DOHH2 (cell line): Measurements from ENCODE around the gene UCHL3.

ENCODE experiments used
- H3F3A ChIP-seq: fragments of 200-600 bp; sonication (generic), shearing (Covaris generic); 2 replicates; pipeline ENCODE4 v1.6.0; 2016; ENCODE audit warnings: antibody characterized with exemption, mild to moderate bottlenecking; ENCODE audit not compliant: control insufficient read depth, insufficient read depth
- H3K27ac ChIP-seq: fragments of 200-600 bp; sonication (generic); 2 replicates; pipeline ENCODE4 v1.5.1; 2014; ENCODE audit warnings: low read depth, mild to moderate bottlenecking, low read length, moderate library complexity
- H3K27me3 ChIP-seq: fragments of 200-600 bp; sonication (generic); 2 replicates; pipeline ENCODE4 v1.6.1; 2014; ENCODE audit warnings: mild to moderate bottlenecking, low read length, mixed read lengths; ENCODE audit not compliant: control insufficient read depth
- H3K36me3 ChIP-seq: fragments of 200-600 bp; sonication (generic); 2 replicates; pipeline ENCODE4 v1.6.1; 2014; ENCODE audit warnings: mild to moderate bottlenecking, low read length, moderate library complexity, mixed read lengths; ENCODE audit not compliant: control insufficient read depth
- H3K4me1 ChIP-seq: fragments of 200-600 bp; sonication (generic); 2 replicates; pipeline ENCODE4 v1.6.1; 2014; ENCODE audit warnings: mild to moderate bottlenecking, low read length, mixed read lengths; ENCODE audit not compliant: control insufficient read depth
- H3K4me2 ChIP-seq: fragments of 200-600 bp; sonication (generic); 2 replicates; pipeline ENCODE4 v1.6.0; 2014; ENCODE audit warnings: mild to moderate bottlenecking, low read length, moderate library complexity
- H3K4me3 ChIP-seq: fragments of 200-600 bp; sonication (generic); 2 replicates; pipeline ENCODE4 v1.5.1; 2014; ENCODE audit warnings: mild to moderate bottlenecking, low read length, mixed read lengths
- H3K79me2 ChIP-seq: fragments of 200-600 bp; sonication (generic); 2 replicates; pipeline ENCODE4 v1.6.1; 2014; ENCODE audit warnings: mild to moderate bottlenecking, low read length, mixed read lengths; ENCODE audit not compliant: control insufficient read depth
- H3K9me2 ChIP-seq: fragments of 200-600 bp; sonication (generic); replicated peaks from 2 replicates; pipeline ENCODE4 v1.6.1; 2014; ENCODE audit warnings: mild to moderate bottlenecking, low read length, mixed read lengths; ENCODE audit not compliant: control insufficient read depth
- H3K9me3 ChIP-seq: fragments of 200-600 bp; sonication (generic); 2 replicates; pipeline ENCODE4 v1.6.1; 2014; ENCODE audit warnings: antibody characterized with exemption, low read length, mixed read lengths; ENCODE audit not compliant: control insufficient read depth, insufficient read depth
- H4K20me1 ChIP-seq: fragments of 200-600 bp; sonication (generic); 2 replicates; pipeline ENCODE4 v1.6.0; 2014; ENCODE audit warnings: low read depth, mild to moderate bottlenecking, antibody characterized with exemption, low read length, moderate library complexity; ENCODE audit not compliant: control insufficient read depth, insufficient read depth
- EZH2phosphoT487 ChIP-seq: fragments of 200-600 bp; sonication (generic); IDR thresholded peaks from 2 replicates; pipeline ENCODE4 v1.6.1; 2017; ENCODE audit warnings: borderline replicate concordance, mild to moderate bottlenecking, antibody characterized with exemption, low read length, moderate library complexity, mixed read lengths
- TF ChIP-seq, protein P1 (sequence below): fragments of 200-600 bp; sonication (generic); IDR thresholded peaks from one replicate; pipeline ENCODE4 v1.5.1; 2014; ENCODE audit warnings: antibody characterized with exemption, mild to moderate bottlenecking, low read depth, low read length; ENCODE audit not compliant: poor library complexity, severe bottlenecking

UCHL3 gene

DNA sequence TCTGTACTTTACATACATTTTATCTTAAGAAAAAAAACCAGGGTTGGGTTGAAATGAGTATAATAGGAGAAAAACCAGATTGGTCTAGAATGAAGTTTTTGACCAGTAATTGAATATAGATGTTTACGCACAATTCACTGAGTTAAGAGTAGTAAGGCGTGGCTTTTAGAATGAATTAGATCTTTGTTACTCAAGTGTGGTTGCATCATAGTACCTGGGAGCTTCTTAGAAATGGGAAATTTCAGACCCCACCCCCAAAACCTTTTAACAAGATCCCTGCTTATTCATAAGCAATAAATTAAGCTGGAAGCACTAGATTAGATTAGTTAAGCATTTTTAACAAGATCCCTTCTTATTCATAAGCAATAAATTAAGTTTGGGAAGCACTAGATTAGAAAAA, 57.9 kb downstream of the UCHL3 start:
- Histone ChIP-seq H3K4me2 (no peak overlapping the region), H4K20me1 (no peaks in the 10 kb centered on the region), H3K79me2 (no peaks in the 10 kb centered on the region), H3K27me3 (no peaks in the 10 kb centered on the region), H3K4me1 (no peaks in the 10 kb centered on the region), H3F3A (no peaks in the 10 kb centered on the region; the same call in 1 of the 2 replicates), H3K9me3 (no peaks in the 10 kb centered on the region), H3K27ac (no peak overlapping the region), H3K4me3 (no peak overlapping the region), H3K36me3 (peaks cover 13% of the 10 kb centered on the region), H3K9me2 (no peaks in the 10 kb centered on the region)
- TF ChIP-seq EZH2phosphoT487: no peak
- TF ChIP-seq, protein P1, sequence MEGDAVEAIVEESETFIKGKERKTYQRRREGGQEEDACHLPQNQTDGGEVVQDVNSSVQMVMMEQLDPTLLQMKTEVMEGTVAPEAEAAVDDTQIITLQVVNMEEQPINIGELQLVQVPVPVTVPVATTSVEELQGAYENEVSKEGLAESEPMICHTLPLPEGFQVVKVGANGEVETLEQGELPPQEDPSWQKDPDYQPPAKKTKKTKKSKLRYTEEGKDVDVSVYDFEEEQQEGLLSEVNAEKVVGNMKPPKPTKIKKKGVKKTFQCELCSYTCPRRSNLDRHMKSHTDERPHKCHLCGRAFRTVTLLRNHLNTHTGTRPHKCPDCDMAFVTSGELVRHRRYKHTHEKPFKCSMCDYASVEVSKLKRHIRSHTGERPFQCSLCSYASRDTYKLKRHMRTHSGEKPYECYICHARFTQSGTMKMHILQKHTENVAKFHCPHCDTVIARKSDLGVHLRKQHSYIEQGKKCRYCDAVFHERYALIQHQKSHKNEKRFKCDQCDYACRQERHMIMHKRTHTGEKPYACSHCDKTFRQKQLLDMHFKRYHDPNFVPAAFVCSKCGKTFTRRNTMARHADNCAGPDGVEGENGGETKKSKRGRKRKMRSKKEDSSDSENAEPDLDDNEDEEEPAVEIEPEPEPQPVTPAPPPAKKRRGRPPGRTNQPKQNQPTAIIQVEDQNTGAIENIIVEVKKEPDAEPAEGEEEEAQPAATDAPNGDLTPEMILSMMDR: no peak

DNA sequence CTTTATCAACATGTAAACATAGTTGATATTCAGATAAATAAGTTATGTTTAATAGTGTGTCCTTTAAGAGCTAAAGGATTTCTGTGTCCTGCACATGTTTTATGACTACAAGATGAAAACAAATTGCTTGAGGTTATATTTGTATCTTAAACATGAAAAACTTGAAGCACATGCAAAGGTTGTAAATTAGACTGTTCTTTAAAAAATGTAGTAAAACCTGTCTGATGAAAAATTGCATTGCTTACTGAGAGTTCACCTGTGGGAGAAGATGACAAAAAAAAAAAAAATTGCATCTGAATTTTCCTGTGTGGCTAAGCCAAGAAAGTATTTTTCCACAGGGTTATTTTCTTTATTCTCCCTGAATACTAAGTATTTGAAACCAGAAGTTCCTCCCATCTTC, 60.9 kb downstream of the UCHL3 start:
- H3K36me3 ChIP-seq: peaks cover 10% of the 10 kb centered on the region
- H3K4me1 ChIP-seq: no peaks in the 10 kb centered on the region
- no peaks in the 10 kb centered on the region; the same call in 1 of the 2 replicates for H3F3A ChIP-seq
- no peaks in the 10 kb centered on the region for H3K79me2 ChIP-seq
- no peak overlapping the region for H3K27ac ChIP-seq
- H3K4me3 ChIP-seq: no peak overlapping the region
- no peaks in the 10 kb centered on the region for H3K9me2 ChIP-seq
- no peaks in the 10 kb centered on the region for H3K9me3 ChIP-seq
- no peaks in the 10 kb centered on the region for H3K27me3 ChIP-seq
- no peaks in the 10 kb centered on the region for H4K20me1 ChIP-seq
- H3K4me2 ChIP-seq: no peak overlapping the region
- TF ChIP-seq EZH2phosphoT487: no peak
- TF ChIP-seq, protein P1: no peak

DNA sequence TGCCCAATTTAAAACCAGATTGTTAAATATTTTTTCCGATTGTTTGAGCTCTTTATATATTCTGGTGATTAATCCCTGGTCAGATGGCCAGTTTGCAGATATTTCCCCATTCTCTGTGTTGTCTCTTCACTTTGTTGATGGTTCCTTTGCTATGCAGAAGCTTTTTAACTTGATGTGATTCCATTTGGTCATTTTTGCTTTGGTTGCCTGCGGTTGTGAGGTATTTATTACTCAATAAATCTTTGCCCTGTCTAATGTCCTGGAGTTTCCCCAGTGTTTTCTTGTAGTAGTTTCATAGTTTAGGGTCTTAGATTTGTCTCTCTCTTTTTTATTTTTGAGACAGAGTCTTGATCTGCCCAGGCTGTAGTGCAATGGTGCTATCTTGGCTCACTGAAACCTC, 62.8 kb downstream of the UCHL3 start:
- no peak overlapping the region for H3K4me2 ChIP-seq
- H3K27ac ChIP-seq: no peak overlapping the region
- no peaks in the 10 kb centered on the region for H3K9me2 ChIP-seq
- H3K4me3 ChIP-seq: no peak overlapping the region
- H3K4me1 ChIP-seq: no peaks in the 10 kb centered on the region
- H4K20me1 ChIP-seq: no peaks in the 10 kb centered on the region
- no peaks in the 10 kb centered on the region for H3K27me3 ChIP-seq
- no peaks in the 10 kb centered on the region for H3K79me2 ChIP-seq
- no peaks in the 10 kb centered on the region; the same call in 1 of the 2 replicates for H3K36me3 ChIP-seq
- no peak for TF ChIP-seq EZH2phosphoT487
- TF ChIP-seq, protein P1: no peak
- H3F3A ChIP-seq: no peaks in the 10 kb centered on the region; the same call in 1 of the 2 replicates
- no peaks in the 10 kb centered on the region for H3K9me3 ChIP-seq
